CD4-positive, CD25-positive, alpha-beta regulatory T cell (primary cell): ENCODE measurements around the gene EIF4H. TPM values are rescaled to one million over a fixed set of nuclear protein-coding genes. Genes with fewer than 3 reads are reported as not detected.

Experiments
- ATAC-seq, 2 donors: fragments of 150-1000 bp; cut with Tn5 transposase; one replicate each; pipeline ENCODE4 v1.10.0; 2021; ENCODE audit warnings: low read depth in 2 of 2, moderate number of reproducible peaks in 2 of 2, moderate library complexity in 1 of 2
- DNase-seq, 3 donors: peaks; one replicate each; pipeline versions ENCODE4 v3.0.0 to v3.0.0-alpha.2; 2012 to 2022; ENCODE audit warnings: mixed read lengths in 1 of 3
- H3K27ac ChIP-seq: one replicate; pipeline ENCODE4 v1.7.0; 2013; ENCODE audit warnings: mild to moderate bottlenecking, low read length; ENCODE audit not compliant: insufficient read depth, poor library complexity, severe bottlenecking
- H3K27me3 ChIP-seq: one replicate; pipeline ENCODE4 v1.7.0; 2013; ENCODE audit warnings: low read length; ENCODE audit not compliant: control insufficient read depth, insufficient read depth
- H3K36me3 ChIP-seq: one replicate; pipeline ENCODE4 v1.7.0; 2013; ENCODE audit warnings: mild to moderate bottlenecking, low read length, moderate library complexity; ENCODE audit not compliant: control insufficient read depth, insufficient read depth
- H3K4me1 ChIP-seq: 2 replicates; pipeline ENCODE4 v1.7.0; 2013; ENCODE audit warnings: mild to moderate bottlenecking, low read length; ENCODE audit not compliant: insufficient read depth, control insufficient read depth, poor library complexity, severe bottlenecking
- H3K4me3 ChIP-seq: one replicate; pipeline ENCODE4 v1.7.0; 2013; ENCODE audit warnings: low read depth, mild to moderate bottlenecking, low read length, moderate library complexity
- H3K9me3 ChIP-seq, 2 experiments: 1 replicate in 1 of 2; 2 replicates in 1 of 2; pipeline ENCODE4 v1.7.0; 2013; ENCODE audit warnings: low read length in 2 of 2, mild to moderate bottlenecking in 1 of 2, moderate library complexity in 1 of 2; ENCODE audit not compliant: control insufficient read depth in 2 of 2
- H3K27ac Mint-ChIP-seq, 3 donors: one replicate each; pipeline ENCODE4 v1.8.0; 2020 to 2022; ENCODE audit warnings: mild to moderate bottlenecking in 3 of 3, mixed read lengths in 3 of 3, moderate library complexity in 2 of 3
- H3K27me3 Mint-ChIP-seq: one replicate; pipeline ENCODE4 v1.8.0; 2022; ENCODE audit warnings: mild to moderate bottlenecking, mixed read lengths
- H3K36me3 Mint-ChIP-seq: one replicate; pipeline ENCODE4 v1.8.0; 2020; ENCODE audit warnings: mixed read lengths
- H3K4me1 Mint-ChIP-seq, 4 donors: one replicate each; pipeline ENCODE4 v1.8.0; 2020 to 2022; ENCODE audit warnings: mixed read lengths in 4 of 4, mild to moderate bottlenecking in 1 of 4
- H3K4me3 Mint-ChIP-seq, 4 donors: one replicate each; pipeline ENCODE4 v1.8.0; 2020 to 2022; ENCODE audit warnings: mild to moderate bottlenecking in 4 of 4, mixed read lengths in 4 of 4, moderate library complexity in 3 of 4
- H3K9me3 Mint-ChIP-seq, 7 donors: one replicate each; pipeline ENCODE4 v1.8.0; 2020 to 2022; ENCODE audit warnings: mixed read lengths in 7 of 7, mild to moderate bottlenecking in 3 of 7, moderate library complexity in 2 of 7
- polyA plus RNA-seq, 4 donors: library from polyadenylated mRNA; unstranded; fragments of 300-500 nt; fragmentation: Illumina TruSeq; gene quantifications; one replicate each; pipeline ENCODE4 v1.2.3, GENCODE V29; 2021
- total RNA-seq: library from RNA; stranded (reverse); gene quantifications from one replicate; pipeline ENCODE4 v1.2.3, GENCODE V29; 2022

Gene EIF4H
- total and polyA plus RNA-seq, 5 donors from 2014 or later: 222 to 263 (median 243) TPM

- no peak overlapping the region for H3K4me3 ChIP-seq
- no peaks in the 10 kb centered on the region for H3K27me3 Mint-ChIP-seq
- DNase-seq (no peak), ATAC-seq (no peak)
- H3K36me3 ChIP-seq: peaks cover 33% of the 10 kb centered on the region
- H3K27ac Mint-ChIP-seq: peak overlapping the region; percentile 5 to 79 (median 65)
- peaks cover 0 to 2% (median under 1%) of the 10 kb centered on the region in 4 donors for H3K4me1 Mint-ChIP-seq
- H3K4me3 Mint-ChIP-seq: no peak overlapping the region
- H3K4me1 ChIP-seq: no peaks in the 10 kb centered on the region
- H3K9me3 Mint-ChIP-seq: no peaks in the 10 kb centered on the region
- H3K36me3 Mint-ChIP-seq: peaks cover 34% of the 10 kb centered on the region
- H3K27me3 ChIP-seq: no peaks in the 10 kb centered on the region
- H3K27ac ChIP-seq: no peak overlapping the region
- H3K9me3 ChIP-seq: no peaks in the 10 kb centered on the region
Observed at GRCh38 chr7:74230446-74231231, 56.5 kb downstream of the EIF4H start.

- Mint-ChIP-seq H3K4me1 (peaks cover 0 to 2% (median under 1%) of the 10 kb centered on the region in 4 donors), H3K4me3 (no peak overlapping the region), H3K36me3 (peaks cover 35% of the 10 kb centered on the region), H3K27ac (peak overlapping the region; percentile 5 to 79 (median 65)), H3K27me3 (no peaks in the 10 kb centered on the region), H3K9me3 (no peaks in the 10 kb centered on the region)
- Histone ChIP-seq H3K36me3 (peaks cover 36% of the 10 kb centered on the region), H3K4me3 (no peak overlapping the region), H3K27ac (no peak overlapping the region), H3K9me3 (no peaks in the 10 kb centered on the region), H3K4me1 (no peaks in the 10 kb centered on the region), H3K27me3 (no peaks in the 10 kb centered on the region)
- DNase-seq: no peak
- ATAC-seq: peak in 1 of 2 donors; percentile 11
Observed at GRCh38 chr7:74231232-74231590, 57.1 kb downstream of the EIF4H start.

GRCh38 chr7:74233655-74234285, 59.6 kb downstream of the EIF4H start:
- Histone ChIP-seq H3K27ac (no peak overlapping the region), H3K4me1 (no peaks in the 10 kb centered on the region), H3K9me3 (no peaks in the 10 kb centered on the region), H3K4me3 (no peak overlapping the region), H3K27me3 (no peaks in the 10 kb centered on the region), H3K36me3 (peaks cover 58% of the 10 kb centered on the region)
- DNase-seq (no peak), ATAC-seq (no peak)
- Mint-ChIP-seq H3K9me3 (no peaks in the 10 kb centered on the region), H3K27ac (no peak overlapping the region), H3K4me3 (no peak overlapping the region), H3K36me3 (peaks cover 36% of the 10 kb centered on the region), H3K27me3 (no peaks in the 10 kb centered on the region), H3K4me1 (no peaks in the 10 kb centered on the region)

GRCh38 chr7:74235518-74236268, 61.5 kb downstream of the EIF4H start:
- ATAC-seq (no peak), DNase-seq (no peak)
- Mint-ChIP-seq H3K4me3 (no peak overlapping the region), H3K36me3 (peaks cover 33% of the 10 kb centered on the region), H3K9me3 (no peaks in the 10 kb centered on the region), H3K27ac (peak overlapping the region in 1 of 3 donors; percentile 29), H3K27me3 (no peaks in the 10 kb centered on the region), H3K4me1 (no peaks in the 10 kb centered on the region)
- Histone ChIP-seq H3K27ac (no peak overlapping the region), H3K27me3 (no peaks in the 10 kb centered on the region), H3K9me3 (no peaks in the 10 kb centered on the region), H3K36me3 (peaks cover 69% of the 10 kb centered on the region), H3K4me1 (no peaks in the 10 kb centered on the region), H3K4me3 (no peak overlapping the region)

GRCh38 chr7:74236284-74236683, 62.1 kb downstream of the EIF4H start:
- Mint-ChIP-seq H3K36me3 (peaks cover 30% of the 10 kb centered on the region), H3K27ac (no peak overlapping the region), H3K27me3 (no peaks in the 10 kb centered on the region), H3K4me1 (no peaks in the 10 kb centered on the region), H3K4me3 (no peak overlapping the region), H3K9me3 (no peaks in the 10 kb centered on the region)
- Histone ChIP-seq H3K27me3 (no peaks in the 10 kb centered on the region), H3K27ac (no peak overlapping the region), H3K9me3 (no peaks in the 10 kb centered on the region), H3K36me3 (peaks cover 66% of the 10 kb centered on the region), H3K4me1 (no peaks in the 10 kb centered on the region), H3K4me3 (no peak overlapping the region)
- ATAC-seq (no peak), DNase-seq (no peak)

- Histone ChIP-seq H3K4me1 (no peaks in the 10 kb centered on the region), H3K27ac (no peak overlapping the region), H3K9me3 (no peaks in the 10 kb centered on the region), H3K4me3 (no peak overlapping the region), H3K36me3 (peaks cover 62% of the 10 kb centered on the region), H3K27me3 (no peaks in the 10 kb centered on the region)
- H3K27me3 Mint-ChIP-seq: no peaks in the 10 kb centered on the region
- peaks cover 0 to 2% (median 0%) of the 10 kb centered on the region in 4 donors for H3K4me1 Mint-ChIP-seq
- peaks cover 26% of the 10 kb centered on the region for H3K36me3 Mint-ChIP-seq
- DNase-seq (no peak), ATAC-seq (no peak)
- H3K4me3 Mint-ChIP-seq: no peak overlapping the region
- H3K27ac Mint-ChIP-seq: no peak overlapping the region
- no peaks in the 10 kb centered on the region for H3K9me3 Mint-ChIP-seq
Observed at GRCh38 chr7:74240482-74240881, 66.3 kb downstream of the EIF4H start.

GRCh38 chr7:74242122-74242443, 67.9 kb downstream of the EIF4H start:
- H3K36me3 Mint-ChIP-seq: peaks cover 25% of the 10 kb centered on the region
- Histone ChIP-seq H3K36me3 (peaks cover 58% of the 10 kb centered on the region), H3K27ac (no peak overlapping the region), H3K9me3 (no peaks in the 10 kb centered on the region), H3K4me1 (no peaks in the 10 kb centered on the region), H3K4me3 (no peak overlapping the region), H3K27me3 (no peaks in the 10 kb centered on the region)
- peaks cover 0 to 2% (median 0%) of the 10 kb centered on the region in 4 donors for H3K4me1 Mint-ChIP-seq
- no peak overlapping the region for H3K27ac Mint-ChIP-seq
- ATAC-seq (no peak), DNase-seq (no peak)
- no peak overlapping the region for H3K4me3 Mint-ChIP-seq
- no peaks in the 10 kb centered on the region for H3K27me3 Mint-ChIP-seq
- H3K9me3 Mint-ChIP-seq: no peaks in the 10 kb centered on the region
